Hematopoietic multipotent progenitor cell treated with erythropoietin and hydrocortisone succinate and interleukin-3 and kit ligand, for 4 days (in vitro differentiated cells): ENCODE measurements around the gene MPZL3.
"Not testable (repeated sequence)": the region's sequence is repeated elsewhere in the genome, so short reads cannot be mapped to it uniquely, and the experiment has no call there.

ENCODE experiments used
- DNase-seq: peaks from one replicate; pipeline ENCODE4 v3.0.0-alpha.2; 2015

MPZL3 gene

GRCh38 chr11:118211006-118211405 is 41.2 kb downstream of the MPZL3 start:
- DNase-seq: no peak

GRCh38 chr11:118210323-118210722 is 41.8 kb downstream of the MPZL3 start:
- DNase-seq: no peak

GRCh38 chr11:118209033-118209432 is 43.1 kb downstream of the MPZL3 start:
- no peak for DNase-seq

- DNase-seq: no peak
Observed at GRCh38 chr11:118207079-118207478, 45.1 kb downstream of the MPZL3 start.

- DNase-seq: peak; percentile 74
Observed at GRCh38 chr11:118206391-118207031, 45.7 kb downstream of the MPZL3 start.

DNA sequence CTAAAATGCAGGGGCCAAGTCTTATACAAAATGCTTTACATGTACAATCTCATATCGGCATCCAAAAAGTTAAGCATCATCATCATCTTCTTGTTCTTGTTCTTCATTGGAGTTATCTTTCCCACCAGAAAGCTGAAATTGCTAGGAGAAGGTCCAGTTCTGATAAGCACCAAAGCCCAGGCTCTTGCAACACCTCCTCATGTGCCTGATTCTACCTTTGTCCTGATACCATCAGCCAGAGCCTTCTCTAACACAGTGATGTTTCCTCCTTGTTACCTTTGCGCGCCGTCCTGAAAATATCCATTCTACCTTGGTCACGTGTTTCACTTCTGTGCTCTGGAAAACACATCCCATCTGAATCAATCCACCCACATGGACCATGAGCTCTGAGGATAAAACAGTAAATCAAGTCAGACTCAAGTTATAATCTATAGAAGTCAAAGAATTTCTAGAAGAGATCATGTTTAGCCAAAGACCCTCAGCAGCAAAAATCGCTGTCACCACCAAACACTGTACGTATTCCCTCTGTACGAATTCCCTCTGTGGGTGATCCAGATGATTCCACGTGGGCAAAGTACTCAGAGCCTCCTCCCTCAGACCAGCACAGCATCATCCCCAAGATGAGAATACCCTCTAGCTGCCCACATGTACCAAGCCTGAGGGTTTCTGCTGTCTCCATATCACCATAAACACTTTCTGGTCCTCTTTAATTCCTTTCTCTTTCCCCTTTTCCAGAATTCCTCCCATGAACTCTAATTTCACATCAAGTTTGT is 46.4 kb downstream of the MPZL3 start:
- DNase-seq: no peak

DNA sequence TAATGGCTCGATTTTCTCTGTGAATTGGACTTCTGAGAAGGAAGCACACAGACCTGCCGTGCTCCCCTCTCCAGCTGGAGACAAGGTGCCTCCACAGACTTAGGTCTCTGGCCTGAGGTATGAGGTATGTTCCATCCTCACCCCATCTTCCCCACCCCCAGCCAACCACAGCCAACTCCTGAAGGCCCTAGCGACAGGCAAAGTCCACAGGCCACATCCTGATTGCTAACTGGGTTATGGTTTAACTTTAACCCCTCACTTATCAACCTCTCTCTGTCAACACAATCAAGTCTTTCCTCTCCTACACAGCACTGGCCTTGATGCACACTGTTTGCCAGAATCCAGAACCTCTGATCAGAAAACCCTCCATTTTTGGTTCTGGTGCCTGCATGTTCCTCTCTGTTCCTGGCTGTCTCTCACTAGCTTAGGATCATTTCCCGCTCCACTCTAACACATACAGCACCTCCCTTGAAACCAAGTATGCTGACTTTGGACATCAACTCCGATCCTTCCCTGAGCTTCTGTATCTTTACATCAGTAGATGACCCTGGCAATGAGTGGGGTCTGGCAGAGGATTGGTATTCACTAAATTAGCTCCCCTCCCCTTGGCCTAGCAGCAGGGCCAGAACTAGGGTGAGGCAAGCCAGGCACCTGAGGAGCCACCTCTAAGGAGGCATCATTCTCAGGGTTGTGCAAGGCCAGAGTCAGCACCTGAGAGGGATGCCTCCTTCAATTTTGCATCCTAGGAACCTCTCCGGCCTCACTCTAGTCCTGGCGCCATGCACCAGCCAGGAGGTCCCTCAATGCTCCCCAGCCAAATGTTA is 49.4 kb downstream of the MPZL3 start:
- DNase-seq: peak; percentile 64

DNA sequence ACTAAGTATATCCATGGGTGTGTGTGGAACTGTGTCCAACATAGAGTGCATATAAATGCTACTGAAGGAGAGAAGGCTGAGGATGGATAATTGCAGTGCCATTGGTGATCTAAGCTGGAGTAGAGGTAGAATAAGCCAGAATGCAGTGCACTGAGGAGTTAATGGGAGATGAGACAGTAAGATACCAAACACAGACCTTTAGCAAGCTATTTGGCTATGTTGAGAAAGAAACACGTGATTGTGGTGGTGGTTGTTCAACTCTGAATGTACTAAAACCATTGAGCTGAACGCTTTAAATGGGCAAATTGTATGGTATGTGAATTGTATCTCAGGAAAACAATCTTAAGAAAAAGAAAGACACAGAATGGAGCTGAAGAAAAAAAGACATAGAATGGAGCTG is 50.2 kb downstream of the MPZL3 start:
- DNase-seq: peak; percentile 22

GRCh38 chr11:118200901-118201680 is 51.1 kb downstream of the MPZL3 start:
- DNase-seq: peak; percentile 28

- DNase-seq: no peak
Observed at GRCh38 chr11:118200497-118200896, 51.7 kb downstream of the MPZL3 start.

GRCh38 chr11:118199135-118199534 is 53.0 kb downstream of the MPZL3 start:
- no peak for DNase-seq

DNA sequence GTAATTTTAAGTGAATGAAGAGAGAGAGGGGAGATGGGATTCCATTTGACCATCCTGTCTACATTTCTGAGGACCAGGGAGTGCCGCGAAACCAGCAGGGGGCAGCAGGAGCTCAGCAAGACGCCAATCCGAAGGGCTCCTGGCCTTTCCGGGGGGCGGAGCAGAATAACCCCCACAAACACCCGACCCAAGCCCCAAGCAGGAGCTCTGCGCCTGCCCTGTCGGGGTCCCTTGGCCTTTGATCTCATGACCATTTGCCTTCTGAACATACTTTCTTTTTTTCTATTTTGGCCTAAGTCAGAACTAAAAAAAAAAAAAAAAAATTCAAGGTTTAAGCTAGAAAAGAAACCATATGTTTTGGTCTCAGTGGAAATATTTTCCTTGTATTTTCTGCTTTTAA is 53.8 kb downstream of the MPZL3 start:
- peak; percentile 90 for DNase-seq

DNA sequence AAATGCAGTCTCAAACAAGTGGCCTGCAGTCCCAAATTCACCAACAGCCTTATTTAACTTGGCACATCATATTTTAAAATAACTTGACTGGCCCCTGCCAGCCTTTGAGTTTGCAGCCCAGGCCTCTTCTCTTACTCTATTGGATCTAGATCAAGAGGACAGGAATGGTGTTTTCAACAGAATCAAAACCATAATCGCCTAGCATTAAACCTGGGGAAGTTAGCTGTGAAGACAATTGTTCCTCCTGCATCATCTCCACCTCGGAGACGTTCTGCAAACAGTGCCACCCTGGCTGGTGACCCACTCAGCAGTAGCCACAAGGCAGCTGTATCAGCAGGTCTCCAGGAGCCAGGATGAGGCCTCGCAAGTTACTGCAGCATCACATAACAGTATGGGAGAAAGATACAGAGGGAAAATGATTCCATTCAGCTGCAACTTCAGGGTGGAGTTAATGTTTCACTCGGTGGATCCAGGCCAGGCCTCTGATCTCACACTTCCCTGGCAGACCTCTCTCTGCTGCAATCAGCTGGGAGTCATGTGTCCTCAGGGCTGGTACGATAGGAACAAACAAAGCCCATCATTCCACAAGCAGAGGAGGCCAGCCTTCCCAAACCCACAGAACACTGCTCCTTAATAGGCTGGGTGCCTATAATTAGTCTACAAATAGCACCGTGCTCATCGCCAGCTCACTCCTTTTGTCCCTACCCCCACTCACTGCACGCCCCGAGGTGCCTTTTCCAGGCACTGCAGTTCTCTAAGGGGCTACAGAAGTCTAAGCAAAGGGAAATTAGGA is 57.1 kb downstream of the MPZL3 start:
- no peak for DNase-seq

- DNase-seq: no peak
Observed at GRCh38 chr11:118193910-118194566, 58.1 kb downstream of the MPZL3 start.

GRCh38 chr11:118192817-118193216 is 59.3 kb downstream of the MPZL3 start:
- not testable (repeated sequence) for DNase-seq

GRCh38 chr11:118190942-118191506 is 61.1 kb downstream of the MPZL3 start:
- not testable (repeated sequence) for DNase-seq

GRCh38 chr11:118186346-118187107 is 65.6 kb downstream of the MPZL3 start:
- DNase-seq: peak; percentile 35

DNA sequence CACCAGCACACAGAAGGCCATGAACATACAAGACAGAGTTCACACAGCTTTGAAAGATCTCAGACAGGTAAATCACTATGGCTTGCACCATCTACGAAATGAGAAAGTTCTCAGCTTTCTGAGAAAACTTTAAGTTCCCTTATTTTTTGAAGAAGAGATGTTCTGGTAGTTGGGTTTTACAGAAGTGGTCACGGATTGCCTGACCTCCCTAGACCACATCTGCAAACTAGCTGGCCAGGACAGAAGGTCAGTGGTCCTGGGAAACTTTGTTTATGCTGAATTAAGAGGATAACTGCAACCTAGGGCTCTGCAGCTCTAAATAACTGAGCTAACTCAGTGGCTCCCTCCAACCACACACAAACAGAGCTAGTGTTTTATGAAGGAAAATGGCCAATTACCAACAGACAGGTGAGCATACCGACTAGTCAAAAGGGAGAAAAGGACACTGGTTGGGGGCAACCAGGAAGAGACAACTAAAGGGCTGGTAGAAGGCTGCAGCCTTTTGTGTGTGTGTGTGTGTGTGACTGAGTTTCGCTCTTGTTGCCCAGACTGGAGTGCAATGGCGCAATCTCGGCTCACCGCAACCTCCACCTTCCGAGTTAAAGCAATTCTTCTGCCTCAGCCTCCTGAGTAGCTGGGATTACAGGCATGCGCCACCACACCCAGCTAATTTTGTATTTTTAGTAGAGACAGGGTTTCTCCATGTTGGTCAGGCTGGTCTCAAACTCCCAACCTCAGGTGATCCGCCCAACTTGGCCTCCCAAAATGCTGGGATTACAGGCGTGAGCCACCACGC is 67.2 kb downstream of the MPZL3 start:
- DNase-seq: peak; percentile 53

GRCh38 chr11:118183691-118184090 is 68.5 kb downstream of the MPZL3 start:
- DNase-seq: not testable (repeated sequence)
